NCI-H2081 (cell line): Measurements from ENCODE around the gene TJP2.

ENCODE experiments used
- DNase-seq, 2 experiments: peaks; one replicate each; lab custom pipeline; 2025; lab: John Stamatoyannopoulos, UW

The TJP2 gene

GRCh38 chr9:69232135-69232534, 58.1 kb downstream of the TJP2 start:
- no peak for DNase-seq

GRCh38 chr9:69234683-69235082, 60.6 kb downstream of the TJP2 start:
- no peak for DNase-seq

GRCh38 chr9:69236188-69236587, 62.1 kb downstream of the TJP2 start:
- no peak for DNase-seq

- no peak for DNase-seq
These were observed 63.7 kb downstream of the TJP2 start for GRCh38 chr9:69237702-69238295.

GRCh38 chr9:69243116-69243515, 69.0 kb downstream of the TJP2 start:
- DNase-seq: no peak

GRCh38 chr9:69246629-69247028, 72.6 kb downstream of the TJP2 start:
- no peak for DNase-seq

GRCh38 chr9:69248005-69248404, 73.9 kb downstream of the TJP2 start:
- no peak for DNase-seq

GRCh38 chr9:69249337-69249736, 75.3 kb downstream of the TJP2 start:
- no peak for DNase-seq

GRCh38 chr9:69250681-69251080, 76.6 kb downstream of the TJP2 start:
- DNase-seq: no peak

- no peak for DNase-seq
These were observed 78.4 kb downstream of the TJP2 start for GRCh38 chr9:69252436-69252835.

- no peak for DNase-seq
These were observed 79.0 kb downstream of the TJP2 start for GRCh38 chr9:69253057-69253456.

GRCh38 chr9:69254223-69254622, 80.1 kb downstream of the TJP2 start:
- DNase-seq: no peak

GRCh38 chr9:69255591-69255990, 81.5 kb downstream of the TJP2 start:
- DNase-seq: no peak

- DNase-seq: no peak
These were observed 84.5 kb downstream of the TJP2 start for GRCh38 chr9:69258551-69258950.

GRCh38 chr9:69260161-69260560, 86.1 kb downstream of the TJP2 start:
- no peak for DNase-seq

- DNase-seq: no peak
These were observed 87.6 kb downstream of the TJP2 start for GRCh38 chr9:69261636-69262035.

GRCh38 chr9:69264526-69264925, 90.4 kb downstream of the TJP2 start:
- no peak for DNase-seq

- DNase-seq: no peak
These were observed 91.8 kb downstream of the TJP2 start for GRCh38 chr9:69265891-69266290.

GRCh38 chr9:69272212-69272611, 98.1 kb downstream of the TJP2 start:
- DNase-seq: no peak

GRCh38 chr9:69273161-69273560, 99.1 kb downstream of the TJP2 start:
- no peak for DNase-seq

GRCh38 chr9:69276775-69277174, 102.7 kb downstream of the TJP2 start:
- DNase-seq: no peak

GRCh38 chr9:69279084-69279731, 105.1 kb downstream of the TJP2 start:
- DNase-seq: no peak

- no peak for DNase-seq
These were observed 105.7 kb downstream of the TJP2 start for GRCh38 chr9:69279733-69280132.

GRCh38 chr9:69283003-69283402, 108.9 kb downstream of the TJP2 start:
- DNase-seq: no peak
